NCI-H1417 (cell line): ENCODE measurements around the gene DNAJB14.

Experiments
- DNase-seq, 3 experiments: peaks; one replicate each; lab custom pipeline; 2025; lab: John Stamatoyannopoulos, UW

DNAJB14 gene

DNA sequence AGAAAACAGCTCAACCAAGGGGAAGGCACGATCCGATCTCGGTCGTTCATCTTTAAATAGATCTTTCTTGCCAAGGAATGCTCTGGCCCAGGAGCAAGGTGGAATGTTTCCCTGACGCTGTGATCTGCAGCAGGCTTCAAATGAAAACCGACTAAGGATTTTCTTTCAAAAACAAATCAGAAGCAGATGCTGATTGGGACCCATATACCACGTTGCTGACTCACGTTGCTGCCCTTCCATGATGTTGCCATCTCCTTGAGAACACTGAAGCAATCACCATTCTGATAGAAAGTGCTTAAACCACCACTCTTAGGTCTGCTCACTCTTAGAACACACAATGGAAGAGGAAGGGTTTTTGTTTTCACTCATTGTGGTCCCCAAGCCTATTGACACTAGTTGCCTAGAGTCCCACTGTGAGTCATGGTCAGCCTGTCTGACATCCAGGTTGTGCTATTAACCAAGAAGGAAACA is 78.3 kb downstream of the DNAJB14 start:
- no peak for DNase-seq

DNA sequence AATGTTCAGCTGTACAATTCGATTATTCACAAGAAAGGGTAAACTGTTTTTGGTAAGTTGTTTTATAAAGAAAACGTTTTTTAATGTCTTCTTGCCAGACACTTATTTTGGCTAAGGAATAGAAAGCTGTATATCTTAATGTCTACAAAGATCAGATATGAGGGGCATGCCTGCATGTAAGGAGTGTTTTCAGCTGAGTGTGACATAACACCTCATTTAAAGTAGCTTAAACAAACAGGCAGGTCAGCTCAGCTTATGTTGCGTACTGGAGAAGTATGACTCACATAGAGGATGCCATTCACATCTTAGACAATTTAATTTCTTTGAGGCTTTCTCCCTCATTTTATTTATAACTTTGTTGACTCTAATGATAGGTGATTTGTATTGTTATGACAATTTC is 82.6 kb downstream of the DNAJB14 start:
- no peak for DNase-seq

DNA sequence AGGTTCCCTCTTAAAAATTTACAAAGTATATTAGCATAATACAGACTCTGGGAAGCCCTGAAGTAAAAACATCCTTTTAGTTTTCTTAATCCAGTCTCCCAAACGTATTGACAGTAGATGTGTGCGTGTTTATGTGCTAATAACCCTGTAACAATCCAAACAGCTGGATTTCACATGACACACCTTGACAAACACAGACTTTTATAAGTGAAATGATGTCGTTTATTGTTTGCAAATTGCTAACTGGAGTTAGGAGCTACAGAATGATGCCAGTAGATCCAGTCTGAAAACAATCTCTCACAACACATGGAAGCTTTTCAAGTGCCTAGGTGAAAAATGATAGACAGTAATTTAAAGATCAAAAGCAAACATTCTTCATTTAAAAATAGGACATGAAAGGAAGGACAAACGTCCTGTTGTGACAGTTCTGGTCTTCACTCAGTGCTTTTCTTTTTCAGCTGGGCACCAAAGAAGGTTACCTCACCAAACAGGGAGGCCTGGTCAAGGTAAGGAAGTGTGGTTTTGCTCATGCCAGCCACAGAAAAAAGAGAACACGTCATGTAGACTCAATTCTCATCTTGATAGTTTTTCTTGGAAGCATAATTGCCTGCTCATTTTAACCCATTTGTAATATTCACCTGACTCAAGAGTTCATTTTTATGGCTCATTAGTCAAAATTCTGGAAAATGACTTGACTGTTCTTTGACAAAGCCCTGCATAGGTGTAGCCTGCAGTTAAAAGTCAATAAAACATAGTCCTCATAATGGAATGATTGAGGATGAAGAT is 85.1 kb downstream of the DNAJB14 start:
- peak; percentile 9 to 86 (median 62) for DNase-seq

DNA sequence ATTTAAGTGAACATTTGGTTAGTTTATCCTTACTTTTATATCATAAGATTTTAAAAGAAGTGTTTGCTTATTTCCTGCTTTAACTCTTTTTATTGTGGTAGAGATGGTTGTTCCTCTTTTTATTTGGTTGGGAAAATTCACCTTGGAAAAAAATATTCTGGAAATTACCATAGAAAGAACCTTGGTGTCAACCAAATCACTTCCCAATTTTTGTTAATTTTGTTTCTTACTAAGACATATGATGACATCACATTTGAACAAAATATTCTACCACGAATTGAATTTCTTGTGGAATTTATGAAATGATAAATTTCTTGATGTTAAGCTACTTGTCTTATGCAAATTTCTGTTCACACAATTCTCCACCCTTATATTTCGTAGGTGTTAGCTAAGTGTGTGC is 85.9 kb downstream of the DNAJB14 start:
- no peak for DNase-seq

DNA sequence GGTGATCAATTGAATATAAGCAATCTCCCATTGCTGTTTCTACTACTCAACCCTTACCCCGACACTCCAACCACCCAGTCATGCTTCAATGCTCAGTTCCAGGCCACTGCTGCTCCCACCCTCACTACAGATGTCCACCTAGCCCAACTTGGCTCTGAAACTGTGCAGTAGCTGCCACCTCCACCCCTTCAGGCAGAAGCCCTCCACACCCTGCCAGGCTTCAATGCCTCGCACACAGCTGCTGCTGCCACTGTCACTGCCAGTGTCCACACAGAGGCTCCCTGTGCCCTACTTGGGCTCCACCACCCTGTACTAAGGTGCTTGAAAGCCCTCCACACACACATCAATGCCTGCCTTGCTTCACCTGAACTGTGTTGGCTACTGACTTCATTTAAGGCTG is 86.8 kb downstream of the DNAJB14 start:
- no peak for DNase-seq

DNA sequence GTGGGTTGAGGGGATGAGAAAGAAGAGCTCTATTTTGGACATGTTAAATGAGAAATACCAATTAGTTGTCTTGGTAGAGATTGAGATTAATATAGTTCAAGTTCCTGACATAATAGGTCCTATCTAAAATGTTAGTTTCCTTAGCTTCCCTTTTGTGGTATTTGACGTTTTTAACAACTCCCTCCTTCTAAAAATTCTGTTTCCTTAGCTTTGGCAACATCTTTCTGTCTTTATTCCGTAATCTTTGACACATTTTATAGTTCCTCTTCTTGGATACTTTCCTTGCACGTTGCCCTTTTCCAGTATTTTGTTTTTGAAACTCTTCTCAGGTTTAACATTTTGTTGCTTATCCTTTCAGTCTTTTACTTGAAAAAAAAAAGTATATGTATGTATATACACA is 89.1 kb downstream of the DNAJB14 start:
- DNase-seq, result no peak

DNA sequence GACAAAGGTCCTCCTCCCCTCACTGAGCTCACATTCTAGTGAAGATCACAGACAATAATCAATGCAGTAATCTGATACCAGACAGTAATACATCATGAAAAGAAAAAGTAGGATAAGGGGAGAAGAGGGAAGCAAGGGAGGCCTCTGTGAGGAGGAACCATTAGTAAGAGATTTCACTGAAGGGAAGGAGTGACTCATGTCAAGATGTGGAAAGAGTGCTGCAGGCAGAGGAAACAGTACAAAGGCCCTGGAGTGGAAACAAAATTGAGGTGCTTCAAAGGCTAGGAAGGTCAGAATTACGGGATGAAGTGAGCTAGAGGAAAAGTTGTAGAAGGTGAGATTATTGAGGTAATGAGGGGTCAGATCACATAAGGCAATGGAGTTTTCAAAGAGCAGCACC is 90.3 kb downstream of the DNAJB14 start:
- DNase-seq, result no peak

DNA sequence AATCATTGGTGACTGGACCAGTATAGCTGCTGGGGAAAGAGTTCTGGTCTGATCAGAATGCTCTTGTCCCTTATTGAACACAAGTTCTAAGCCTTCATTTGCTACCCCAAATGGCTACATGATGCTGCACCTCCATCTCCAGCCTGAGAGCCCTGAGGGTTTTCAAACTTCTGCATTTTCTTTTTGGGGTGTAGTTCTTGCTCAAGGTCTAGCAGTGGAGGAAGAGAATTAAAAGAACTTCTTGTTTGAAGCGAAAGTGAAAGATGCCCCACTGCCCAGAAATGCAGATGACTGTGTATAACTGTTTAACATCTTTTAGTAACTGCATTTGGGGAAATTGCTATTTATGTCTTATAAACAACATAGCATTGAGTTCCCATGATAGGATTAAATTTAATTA is 90.7 kb downstream of the DNAJB14 start:
- DNase-seq, result no peak

DNA sequence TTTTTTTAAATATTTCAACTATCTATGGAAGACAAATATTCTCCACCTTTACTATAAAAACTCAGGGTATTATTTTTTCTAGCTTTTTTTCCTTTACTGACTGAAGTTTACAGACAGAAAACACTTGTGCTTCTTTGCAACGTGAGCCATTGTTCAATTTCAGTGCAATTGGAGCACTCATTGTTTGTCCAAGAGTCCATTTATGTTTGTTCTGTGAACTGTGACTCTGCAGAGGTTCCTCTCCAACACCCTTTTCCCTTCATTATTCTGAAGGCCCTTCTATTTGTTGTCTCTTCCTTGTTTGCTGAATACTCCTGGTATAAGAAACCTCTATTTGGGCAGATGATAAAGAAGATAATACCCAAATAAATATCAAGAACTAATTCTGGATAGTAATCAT is 92.4 kb downstream of the DNAJB14 start:
- peak in 2 of 3 experiments; percentile 11 to 35 for DNase-seq

DNA sequence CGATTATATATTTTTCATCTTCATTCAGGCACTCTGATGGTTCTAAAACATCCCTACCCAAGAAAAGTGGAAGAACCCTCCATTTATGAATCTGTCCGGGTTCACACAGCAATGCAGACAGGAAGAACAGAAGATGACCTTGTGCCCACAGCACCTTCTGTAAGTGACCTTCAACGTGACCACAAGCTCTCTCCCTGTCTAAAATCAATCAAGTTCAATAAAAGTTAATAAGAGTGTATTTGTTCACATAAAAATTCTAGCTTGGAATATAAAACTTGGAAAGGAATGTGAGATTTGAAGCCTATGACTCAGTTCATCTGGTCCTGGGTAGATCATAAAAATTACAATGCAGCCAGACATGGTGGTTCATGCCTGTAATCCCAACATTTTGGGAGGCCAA is 93.2 kb downstream of the DNAJB14 start:
- no peak for DNase-seq

DNA sequence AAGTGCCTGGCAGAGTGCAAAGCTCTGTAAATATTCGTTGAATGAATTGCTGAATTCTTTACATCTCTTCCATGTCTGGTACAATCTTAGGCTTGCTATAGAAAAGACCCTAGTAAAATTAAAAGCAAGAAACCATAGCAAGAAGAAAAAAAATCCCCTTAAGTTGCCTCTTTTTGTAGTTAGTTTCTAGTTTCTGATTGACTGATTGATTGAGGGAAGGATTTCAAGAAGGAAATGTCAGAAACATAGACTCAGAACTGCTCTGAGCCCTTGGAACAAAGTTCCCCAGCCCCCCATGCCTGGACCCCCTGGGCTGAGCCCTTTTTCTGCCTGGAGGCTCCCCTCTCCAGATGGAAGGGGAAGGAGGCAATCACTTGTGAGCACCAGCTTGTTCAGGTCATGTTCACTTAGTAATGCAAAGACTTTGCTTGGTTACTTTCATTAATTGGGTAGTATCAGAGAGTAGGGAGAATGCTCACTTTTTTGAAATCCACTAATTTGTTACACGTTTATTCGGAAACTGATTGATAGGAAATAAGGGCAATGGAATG is 94.1 kb downstream of the DNAJB14 start:
- no peak for DNase-seq

DNA sequence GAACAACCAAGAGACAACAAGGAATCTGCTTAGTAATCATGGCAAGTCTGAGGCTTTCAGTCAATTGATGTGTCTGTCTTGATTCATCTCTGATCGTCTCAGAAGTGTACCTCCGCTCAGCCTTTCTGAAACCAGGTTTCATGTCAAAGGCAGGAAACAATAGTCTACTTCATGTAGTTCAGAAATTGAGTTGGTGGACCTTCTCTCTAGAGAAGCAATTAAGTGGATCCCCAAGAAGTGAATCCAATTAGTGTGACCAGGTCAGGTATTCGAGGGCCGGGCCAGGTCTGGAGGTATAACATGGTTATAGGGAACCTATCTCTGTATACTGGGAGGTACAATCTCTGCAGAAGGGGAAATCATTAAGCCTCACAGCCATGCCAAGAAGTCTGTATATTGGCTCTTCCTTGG is 97.8 kb downstream of the DNAJB14 start:
- no peak for DNase-seq

DNA sequence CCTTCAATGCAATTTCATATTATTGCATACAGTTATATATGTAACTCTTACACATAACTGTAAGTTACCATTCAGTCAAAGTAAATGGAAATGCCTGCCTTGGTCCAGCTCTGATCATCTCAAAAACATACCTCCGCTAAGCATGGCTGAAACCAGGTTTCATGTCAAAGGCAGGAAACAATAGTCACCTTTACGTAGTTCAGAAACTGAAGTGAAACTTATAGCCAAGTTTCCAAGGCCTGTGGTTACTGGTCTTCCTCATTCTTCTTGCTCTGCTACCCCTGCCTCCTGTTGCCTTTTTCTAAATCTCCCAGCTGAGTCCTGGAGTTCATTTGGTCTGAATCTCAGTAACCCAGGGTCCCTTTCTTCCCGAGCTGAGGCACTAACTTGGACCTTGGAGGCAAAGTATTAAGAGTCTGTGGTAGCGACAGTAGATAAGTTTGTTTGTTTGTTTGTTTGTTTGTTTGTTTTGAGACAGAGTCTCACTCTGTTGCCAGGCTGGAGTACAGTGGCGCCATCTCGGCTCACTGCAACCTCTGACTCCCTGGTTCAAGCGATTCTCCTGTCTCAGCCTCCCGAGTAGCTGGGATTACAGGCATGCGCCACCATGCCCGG is 98.9 kb downstream of the DNAJB14 start:
- no peak for DNase-seq

DNA sequence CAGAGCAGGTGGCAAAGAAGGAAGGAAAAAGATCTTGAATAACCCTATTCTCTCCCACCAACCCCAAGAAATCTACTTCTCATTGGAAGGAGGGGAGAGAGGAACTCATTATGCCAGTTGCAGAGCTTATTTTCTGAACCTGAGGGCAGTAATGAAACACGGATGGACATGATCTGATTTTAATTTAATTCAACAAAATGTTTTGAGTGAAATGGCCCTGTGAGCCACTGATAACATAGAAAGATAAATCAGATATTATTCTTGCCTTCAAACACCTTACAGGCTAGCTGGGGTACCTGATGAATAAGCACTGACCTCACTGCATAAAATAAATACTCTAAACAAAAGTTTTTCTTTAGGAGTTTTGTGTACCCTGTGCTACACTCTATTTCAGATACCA is 99.5 kb downstream of the DNAJB14 start:
- DNase-seq, result no peak
